WI38 (cell line): ENCODE results near the gene LDB3.

Experiments used
- H3K4me3 ChIP-seq: 2 replicates; pipeline ENCODE4 v1.5.1; 2011; ENCODE audit warnings: low read depth, mild to moderate bottlenecking, control low read depth, low read length
- CTCF ChIP-seq: IDR thresholded peaks from 2 replicates; pipeline ENCODE4 v1.5.1; 2012; ENCODE audit warnings: low read depth, mild to moderate bottlenecking, control low read depth, low read length

The LDB3 gene

GRCh38 chr10:86725980-86726676, 57.8 kb downstream of the LDB3 start:
- no peak for TF ChIP-seq CTCF
- no peak overlapping the region for H3K4me3 ChIP-seq

GRCh38 chr10:86726677-86726999, 58.3 kb downstream of the LDB3 start:
- no peak for TF ChIP-seq CTCF
- H3K4me3 ChIP-seq = no peak overlapping the region

- no peak overlapping the region for H3K4me3 ChIP-seq
- TF ChIP-seq CTCF = no peak
Measured at GRCh38 chr10:86727470-86727869, 59.2 kb downstream of the LDB3 start.

- TF ChIP-seq CTCF = no peak
Measured at GRCh38 chr10:86728056-86728455, 59.7 kb downstream of the LDB3 start.

GRCh38 chr10:86729677-86730076, 61.4 kb downstream of the LDB3 start:
- no peak overlapping the region for H3K4me3 ChIP-seq
- TF ChIP-seq CTCF = no peak

More at GRCh38 chr10:86728056-86728455, 59.7 kb downstream of the LDB3 start:
- no peak overlapping the region for H3K4me3 ChIP-seq

GRCh38 chr10:86730227-86730626, 61.9 kb downstream of the LDB3 start:
- H3K4me3 ChIP-seq = no peak overlapping the region
- TF ChIP-seq CTCF = no peak

- no peak overlapping the region for H3K4me3 ChIP-seq
- TF ChIP-seq CTCF = no peak
Measured at GRCh38 chr10:86732771-86733170, 64.5 kb downstream of the LDB3 start.
